HFFc6 (cell line): ENCODE results near the gene WRAP73. TPM values are rescaled to one million over a fixed set of nuclear protein-coding genes. Genes with fewer than 3 reads are reported as not detected.

Source experiments
- DNase-seq: peaks from one replicate; pipeline ENCODE4 v3.0.0-alpha.2; 2018
- H3K27ac Mint-ChIP-seq: 2 replicates; pipeline ENCODE4 v1.8.0; 2020; ENCODE audit warnings: mild to moderate bottlenecking, mixed read lengths
- H3K27me3 Mint-ChIP-seq: 2 replicates; pipeline ENCODE4 v1.8.0; 2021; ENCODE audit warnings: mild to moderate bottlenecking, moderate library complexity, mixed read lengths; ENCODE audit not compliant: insufficient read depth
- H3K36me3 Mint-ChIP-seq: 2 replicates; pipeline ENCODE4 v1.8.0; 2021; ENCODE audit warnings: low read depth, mixed read lengths
- H3K4me1 Mint-ChIP-seq: 2 replicates; pipeline ENCODE4 v1.8.0; 2020; ENCODE audit warnings: low read depth, mixed read lengths
- H3K4me3 Mint-ChIP-seq: 2 replicates; pipeline ENCODE4 v1.8.0; 2020; ENCODE audit warnings: mild to moderate bottlenecking, moderate library complexity, mixed read lengths
- H3K9me3 Mint-ChIP-seq: 2 replicates; pipeline ENCODE4 v1.8.0; 2020; ENCODE audit warnings: mild to moderate bottlenecking, mixed read lengths
- CTCF ChIP-seq: fragments of 200-600 bp; sonication (generic); IDR thresholded peaks from 2 replicates; pipeline ENCODE4 v1.5.0; 2021; ENCODE audit warnings: antibody characterized with exemption, mild to moderate bottlenecking
- total RNA-seq, 6 experiments: library from RNA; stranded (reverse); fragmentation: NEBNext Ultra II Directional; extraction: Animal tissue kit (Norgen Biotek cat#: 25700); gene quantifications; 2 replicates in 1 of 6; 3 replicates in 5 of 6; pipeline ENCODE4 v1.2.3, GENCODE V29; 2021

The WRAP73 gene
- total RNA-seq, 6 experiments from 2014 or later: 11.8 to 14.8 (median 14.3) TPM

- no peak overlapping the region for H3K27ac Mint-ChIP-seq
- no peaks in the 10 kb centered on the region for H3K9me3 Mint-ChIP-seq
- no peak overlapping the region for H3K4me3 Mint-ChIP-seq
- H3K36me3 Mint-ChIP-seq: peaks cover 7% of the 10 kb centered on the region; the same call in 1 of the 2 replicates
- DNase-seq: no peak
- no peaks in the 10 kb centered on the region; the same call in none of the 2 replicates for H3K27me3 Mint-ChIP-seq
- H3K4me1 Mint-ChIP-seq: no peaks in the 10 kb centered on the region
- TF ChIP-seq CTCF: no peak
Measured at GRCh38 chr1:3634059-3634800, 15.7 kb downstream of the WRAP73 start.

GRCh38 chr1:3633344-3634058, 16.4 kb downstream of the WRAP73 start:
- Mint-ChIP-seq H3K4me1 (no peaks in the 10 kb centered on the region), H3K4me3 (no peak overlapping the region), H3K27ac (no peak overlapping the region), H3K36me3 (peaks cover 7% of the 10 kb centered on the region; the same call in 1 of the 2 replicates), H3K9me3 (no peaks in the 10 kb centered on the region), H3K27me3 (no peaks in the 10 kb centered on the region; the same call in none of the 2 replicates)
- TF ChIP-seq CTCF: no peak
- DNase-seq: no peak

- H3K9me3 Mint-ChIP-seq: no peaks in the 10 kb centered on the region
- peaks cover 7% of the 10 kb centered on the region; the same call in 1 of the 2 replicates for H3K36me3 Mint-ChIP-seq
- H3K4me1 Mint-ChIP-seq: no peaks in the 10 kb centered on the region
- H3K27me3 Mint-ChIP-seq: no peaks in the 10 kb centered on the region; the same call in none of the 2 replicates
- no peak overlapping the region for H3K4me3 Mint-ChIP-seq
- no peak overlapping the region for H3K27ac Mint-ChIP-seq
- TF ChIP-seq CTCF: no peak
- DNase-seq: no peak
Measured at GRCh38 chr1:3632716-3633343, 17.1 kb downstream of the WRAP73 start.

- Mint-ChIP-seq H3K27ac (no peak overlapping the region), H3K4me3 (no peak overlapping the region), H3K27me3 (no peaks in the 10 kb centered on the region; the same call in none of the 2 replicates), H3K9me3 (no peaks in the 10 kb centered on the region), H3K4me1 (no peaks in the 10 kb centered on the region), H3K36me3 (peaks cover 7% of the 10 kb centered on the region; the same call in 1 of the 2 replicates)
- DNase-seq: no peak
- TF ChIP-seq CTCF: no peak
Measured at GRCh38 chr1:3632298-3632697, 17.6 kb downstream of the WRAP73 start.

GRCh38 chr1:3631320-3632260, 18.3 kb downstream of the WRAP73 start:
- Mint-ChIP-seq H3K36me3 (peaks cover 4% of the 10 kb centered on the region; the same call in 1 of the 2 replicates), H3K27ac (no peak overlapping the region), H3K9me3 (no peaks in the 10 kb centered on the region), H3K27me3 (no peaks in the 10 kb centered on the region; the same call in none of the 2 replicates), H3K4me3 (no peak overlapping the region), H3K4me1 (no peaks in the 10 kb centered on the region)
- no peak for TF ChIP-seq CTCF
- no peak for DNase-seq
